Upper lobe of left lung (tissue), 6 donors: ENCODE data around the gene EEF1AKMT3. TPM values are rescaled to one million over a fixed set of nuclear protein-coding genes. Genes with fewer than 3 reads are reported as not detected.
A peak's percentile ranks its signal among the peaks of the same experiment; 100 is the strongest.

ENCODE experiments used
- ATAC-seq, 2 donors: fragments of 200-7000 bp; cut with Tn5 transposase; one replicate each; pipeline ENCODE4 v1.9.1; 2022; ENCODE audit warnings: mild to moderate bottlenecking in 2 of 2, moderate library complexity in 2 of 2; ENCODE audit not compliant: low FRiP score in 2 of 2
- DNase-seq, 2 donors: peaks; one replicate each; pipeline ENCODE4 v3.0.0-alpha.2; 2019 to 2020
- H3K27ac ChIP-seq, 4 donors: fragments of 200-600 bp; sonication (generic); one replicate each; pipeline ENCODE4 v1.5.1; 2016 to 2019
- H3K27me3 ChIP-seq, 4 donors: fragments of 200-600 bp; sonication (generic); one replicate each; pipeline ENCODE4 v1.5.1; 2017 to 2019
- H3K36me3 ChIP-seq, 4 donors: fragments of 200-600 bp; sonication (generic); one replicate each; pipeline ENCODE4 v1.5.1; 2016 to 2019
- H3K4me1 ChIP-seq, 4 donors: fragments of 200-600 bp; sonication (generic); one replicate each; pipeline ENCODE4 v1.5.1; 2018 to 2019
- H3K4me3 ChIP-seq, 4 donors: fragments of 200-600 bp; sonication (generic); one replicate each; pipeline ENCODE4 v1.5.1; 2017 to 2019; ENCODE audit warnings: mild to moderate bottlenecking in 2 of 4, moderate library complexity in 1 of 4
- H3K9me3 ChIP-seq, 4 donors: fragments of 200-600 bp; sonication (generic); one replicate each; pipeline ENCODE4 v1.5.1; 2018 to 2019
- CTCF ChIP-seq, 6 experiments: fragments of 450-650 bp in 4 of 6; fragments of 200-600 bp in 2 of 6; sonication (generic) in 2 of 6; IDR thresholded peaks; one replicate each; pipeline ENCODE4 v1.5.1; 2016 to 2019; ENCODE audit warnings: antibody characterized with exemption in 6 of 6
- EP300 ChIP-seq, 4 donors: sonication (generic); formaldehyde crosslinking; IDR thresholded peaks; one replicate each; pipeline ENCODE4 v1.5.1; 2017; ENCODE audit warnings: antibody characterized with exemption in 4 of 4, control low read depth in 2 of 4
- POLR2A ChIP-seq, 4 donors: fragments of 450-650 bp; IDR thresholded peaks; one replicate each; pipeline ENCODE4 v1.5.1; 2016 to 2017; ENCODE audit warnings: antibody characterized with exemption in 4 of 4, mild to moderate bottlenecking in 2 of 4
- POLR2AphosphoS5 ChIP-seq, 2 donors: sonication (generic); formaldehyde crosslinking; IDR thresholded peaks; one replicate each; pipeline ENCODE4 v1.5.1; 2017; ENCODE audit warnings: antibody characterized with exemption in 2 of 2
- WGBS, 2 donors: methylation state at CpG; one replicate each; pipeline ENCODE4 v1.1.5; 2017 to 2018; 5-methylcytosine and 5-hydroxymethylcytosine counted together
- total RNA-seq, 6 donors: library from RNA; depleted of rRNA in 4 of 6; stranded (reverse); fragments of >200 nt in 4 of 6; gene quantifications; one replicate each; pipeline versions ENCODE4 v1.1.0 to v1.2.1, GENCODE V29; 2016 to 2021
- donor health status: DM: no; HTN: no; CAD: no; lungs with moderate emphysema.
- donor health status: DM: no; HTN: yes; CAD: no; lungs with severe emphysema.

The EEF1AKMT3 gene
- total RNA-seq, 6 donors from 2014 or later: 4.2 to 18.3 (median 6.4) TPM

- H3K4me3 ChIP-seq: no peak overlapping the region
- no peaks in the 10 kb centered on the region for H3K27me3 ChIP-seq
- 71 to 85% methylated on average over 16 to 17 of the region's 17 CpGs for WGBS, 2 donors
- no peak for ATAC-seq
- H3K4me1 ChIP-seq: peaks cover 39 to 52% (median 45%) of the 10 kb centered on the region in 4 donors
- peak overlapping the region in 3 of 4 donors; percentile 0 to 88 (median 28) for H3K27ac ChIP-seq
- peaks cover 8 to 50% (median 32%) of the 10 kb centered on the region in 4 donors for H3K36me3 ChIP-seq
- no peaks in the 10 kb centered on the region for H3K9me3 ChIP-seq
- TF ChIP-seq EP300 (IDR thresholded peaks at IDR 0.05) (no peak), POLR2AphosphoS5 (IDR thresholded peaks at IDR 0.05) (no peak), POLR2A (IDR thresholded peaks at IDR 0.05) (no peak), CTCF (IDR thresholded peaks at IDR 0.05) (no peak)
- DNase-seq: no peak
Measured at GRCh38 chr12:57813971-57814772, 41.8 kb downstream of the EEF1AKMT3 start.

- TF ChIP-seq CTCF (IDR thresholded peaks at IDR 0.05) (no peak), POLR2AphosphoS5 (IDR thresholded peaks at IDR 0.05) (no peak), EP300 (IDR thresholded peaks at IDR 0.05) (no peak), POLR2A (IDR thresholded peaks at IDR 0.05) (no peak)
- 80 to 81% methylated on average over 9 to 13 of the region's 13 CpGs for WGBS, 2 donors
- Histone ChIP-seq H3K4me1 (peaks cover 42 to 54% (median 52%) of the 10 kb centered on the region in 4 donors), H3K4me3 (no peak overlapping the region), H3K36me3 (peaks cover 0 to 50% (median 29%) of the 10 kb centered on the region in 4 donors), H3K27me3 (no peaks in the 10 kb centered on the region), H3K9me3 (no peaks in the 10 kb centered on the region), H3K27ac (peak overlapping the region in 3 of 4 donors; percentile 56 to 88 (median 67))
- DNase-seq (no peak), ATAC-seq (no peak)
Measured at GRCh38 chr12:57815177-57816000, 43.0 kb downstream of the EEF1AKMT3 start.

- DNase-seq: no peak
- peak overlapping the region in 3 of 4 donors; percentile 60 to 88 (median 67) for H3K27ac ChIP-seq
Measured at GRCh38 chr12:57816001-57816854, 43.8 kb downstream of the EEF1AKMT3 start.

More at GRCh38 chr12:57816001-57816854, 43.8 kb downstream of the EEF1AKMT3 start:
- H3K4me3 ChIP-seq: no peak overlapping the region
- ATAC-seq: no peak
- 47 to 52% methylated on average over 3 of the region's 3 CpGs for WGBS, 2 donors
- peaks cover 2 to 50% (median 31%) of the 10 kb centered on the region in 4 donors for H3K36me3 ChIP-seq
- H3K9me3 ChIP-seq: no peaks in the 10 kb centered on the region
- TF ChIP-seq POLR2A (IDR thresholded peaks at IDR 0.05): no peak
- TF ChIP-seq CTCF (IDR thresholded peaks at IDR 0.05): no peak
- peak in 1 of 4 donors; percentile 13 for TF ChIP-seq EP300 (IDR thresholded peaks at IDR 0.05)
- TF ChIP-seq POLR2AphosphoS5 (IDR thresholded peaks at IDR 0.05): no peak
- no peaks in the 10 kb centered on the region for H3K27me3 ChIP-seq
- peaks cover 43 to 58% (median 55%) of the 10 kb centered on the region in 4 donors for H3K4me1 ChIP-seq
